ENCODE measurements around the gene LMNTD2.

- TF ChIP-seq TAF1 (IDR thresholded peaks at IDR 0.05; ENCODE audit: low read depth) (no peak), REST (IDR thresholded peaks at IDR 0.05; ENCODE audit: low read depth) (no peak), CEBPB (IDR thresholded peaks at IDR 0.05) (no peak), CREB1 (IDR thresholded peaks at IDR 0.05; ENCODE audit: low read depth) (no peak), ZBTB7A (IDR thresholded peaks at IDR 0.05; ENCODE audit: low read depth) (no peak), MAX (IDR thresholded peaks at IDR 0.05) (no peak), TEAD4 (IDR thresholded peaks at IDR 0.05) (no peak), USF1 (IDR thresholded peaks at IDR 0.05) (no peak), NFIC (IDR thresholded peaks at IDR 0.05) (no peak)
Observed at GRCh38 chr11:565921-566509, 5.5 kb upstream of the LMNTD2 start.
